ENCODE results near the gene GCGR.

GCGR gene

GRCh38 chr17:81831957-81832607 lies 28.1 kb downstream of the GCGR start (continued):
- TF ChIP-seq ZNF280C (tag by site-specific recombination; IDR thresholded peaks at IDR 0.05) = no peak
- no peak for TF ChIP-seq KLF10 (tag by site-specific recombination; IDR thresholded peaks at IDR 0.05)
- no peak for TF ChIP-seq ZNF48 (tag by site-specific recombination; IDR thresholded peaks at IDR 0.05)
- TF ChIP-seq ZNF654 (tag by site-specific recombination; IDR thresholded peaks at IDR 0.05; ENCODE audit: low read depth) = no peak
- no peak for TF ChIP-seq ZNF433 (tag by site-specific recombination; IDR thresholded peaks at IDR 0.05; ENCODE audit: low read depth)
- no peak for TF ChIP-seq ZNF274 (IDR thresholded peaks at IDR 0.05; ENCODE audit: low read length)
- TF ChIP-seq ZNF274 (tag by site-specific recombination; IDR thresholded peaks at IDR 0.05; ENCODE audit: borderline replicate concordance) = no peak
- peak; percentile 96 for TF ChIP-seq EGR2 (tag by site-specific recombination; IDR thresholded peaks at IDR 0.05; ENCODE audit: low read depth)
- no peak for TF ChIP-seq ZNF692 (tag by site-specific recombination; IDR thresholded peaks at IDR 0.05)
- no peak for TF ChIP-seq ZNF354C (tag by site-specific recombination; IDR thresholded peaks at IDR 0.05; ENCODE audit: borderline replicate concordance, low read depth)
- no peak for TF ChIP-seq ZBTB26 (tag by site-specific recombination; optimal IDR thresholded peaks at IDR 0.05)
- no peak for TF ChIP-seq ZNF121 (tag by site-specific recombination; IDR thresholded peaks at IDR 0.05)
- TF ChIP-seq ZSCAN30 (tag by site-specific recombination; IDR thresholded peaks at IDR 0.05) = no peak
- TF ChIP-seq PBX3 (CRISPR knock-in tag; IDR thresholded peaks at IDR 0.05) = no peak
- TF ChIP-seq ZNF585B (tag by site-specific recombination; IDR thresholded peaks at IDR 0.05) = no peak
- TF ChIP-seq ZNF623 (tag by site-specific recombination; IDR thresholded peaks at IDR 0.05) = peak; percentile 54
- TF ChIP-seq ZNF600 (tag by site-specific recombination; IDR thresholded peaks at IDR 0.05) = peak; percentile 91
- no peak for TF ChIP-seq ZNF629 (tag by site-specific recombination; IDR thresholded peaks at IDR 0.05)
- TF ChIP-seq CTCF (tag by site-specific recombination; IDR thresholded peaks at IDR 0.05) = peak; percentile 20; the same call in 1 of the 2 replicates
- TF ChIP-seq AEBP2 (tag by site-specific recombination; IDR thresholded peaks at IDR 0.05; ENCODE audit: borderline replicate concordance) = no peak
- 0 out of 2 replicates have a peak, but pooled peaks have one; percentile 16 for TF ChIP-seq ZNF423 (tag by site-specific recombination; IDR thresholded peaks at IDR 0.05)
